K562 (cell line): ENCODE measurements around the gene RNASEH1. TPM values are rescaled to one million over a fixed set of nuclear protein-coding genes. Genes with fewer than 3 reads are reported as not detected.

Experiments
- BCL6 ChIP-seq: fragments of 250-450 bp; sonication (Bioruptor Pico); IDR thresholded peaks from 2 replicates; pipeline ENCODE4 v1.4.0; 2020
- BCOR ChIP-seq: fragments of 450-650 bp; IDR thresholded peaks from 2 replicates; pipeline ENCODE4 v1.6.1; 2016
- CHD1 ChIP-seq: fragments of 200-600 bp; sonication (generic); IDR thresholded peaks from one replicate; pipeline ENCODE4 v1.6.1; 2012; ENCODE audit warnings: mild to moderate bottlenecking, moderate library complexity, low read length, inconsistent platforms
- HNRNPLL ChIP-seq: fragments of 200-400 bp; formaldehyde crosslinking; IDR thresholded peaks from 2 replicates; pipeline ENCODE4 v1.6.1; 2017; ENCODE audit warnings: low read length, low read depth, mild to moderate bottlenecking; ENCODE audit not compliant: poor library complexity, severe bottlenecking
- MAZ ChIP-seq, 2 experiments: fragments of 450-650 bp in 1 of 2; sonication (generic) in 1 of 2; formaldehyde crosslinking; IDR thresholded peaks in 1 of 2; conservative IDR thresholded peaks in 1 of 2; 2 replicates each; pipeline versions ENCODE4 v1.4.0 to v1.5.0; 2020; ENCODE audit warnings: mild to moderate bottlenecking in 1 of 2, missing genetic modification reagents in 1 of 2
- NFATC3 ChIP-seq: fragments of 450-650 bp; IDR thresholded peaks from 2 replicates; pipeline ENCODE4 v1.6.1; 2017; ENCODE audit warnings: mild to moderate bottlenecking
- POLR2AphosphoS5 ChIP-seq: IDR thresholded peaks from 2 replicates; pipeline ENCODE4 v1.6.1; 2011; ENCODE audit warnings: mild to moderate bottlenecking, low read depth, low read length, moderate library complexity; ENCODE audit not compliant: control insufficient read depth, insufficient read depth
- POLR2B ChIP-seq: fragments of 450-650 bp; IDR thresholded peaks from 2 replicates; pipeline ENCODE4 v1.6.1; 2018; ENCODE audit warnings: low read depth; ENCODE audit not compliant: partially characterized antibody
- RAD21 ChIP-seq, 2 experiments: fragments of 250-450 bp in 1 of 2; fragments of 450-650 bp in 1 of 2; sonication (Bioruptor Pico) in 1 of 2; formaldehyde crosslinking in 1 of 2; IDR thresholded peaks in 1 of 2; conservative IDR thresholded peaks in 1 of 2; 2 replicates each; pipeline versions ENCODE4 v1.4.0 to v1.8.0; 2020 to 2022; ENCODE audit warnings: mild to moderate bottlenecking in 2 of 2, moderate library complexity in 1 of 2
- RFX5 ChIP-seq: IDR thresholded peaks from 2 replicates; pipeline ENCODE4 v1.6.1; 2011; ENCODE audit warnings: low read depth, mild to moderate bottlenecking, improper control_type of control experiment, low read length
- SP2 ChIP-seq: IDR thresholded peaks from 2 replicates; pipeline ENCODE4 v1.6.1; 2011; ENCODE audit warnings: mild to moderate bottlenecking, low read depth, low read length, moderate library complexity; ENCODE audit not compliant: poor library complexity, severe bottlenecking; ENCODE audit errors: extremely low read depth
- SRSF9 ChIP-seq: fragments of 200-400 bp; formaldehyde crosslinking; IDR thresholded peaks from 2 replicates; pipeline ENCODE4 v1.6.1; 2017; ENCODE audit warnings: low read depth, low read length, borderline replicate concordance
- THRAP3 ChIP-seq: fragments of 450-650 bp; IDR thresholded peaks from 2 replicates; pipeline ENCODE4 v1.6.1; 2016; ENCODE audit warnings: mild to moderate bottlenecking, inconsistent platforms, borderline replicate concordance
- XRCC4 ChIP-seq: IDR thresholded peaks from one replicate; pipeline ENCODE4 v1.6.1; 2011; ENCODE audit not compliant: insufficient read depth, insufficient read length; ENCODE audit errors: extremely low read depth
- ZNF165 ChIP-seq: fragments of 250-450 bp; sonication (Bioruptor Pico); IDR thresholded peaks from 2 replicates; pipeline ENCODE4 v1.4.0; 2020; ENCODE audit warnings: borderline replicate concordance
- ZNF197 ChIP-seq: fragments of 200-800 bp; sonication (Bioruptor generic); IDR thresholded peaks from 2 replicates; pipeline ENCODE4 v1.6.1; 2016; ENCODE audit warnings: low read depth, missing genetic modification characterization, missing compliant biosample characterization
- ZNF239 ChIP-seq: fragments of 250-450 bp; sonication (Bioruptor Pico); IDR thresholded peaks from 2 replicates; pipeline ENCODE4 v1.4.0; 2020; ENCODE audit warnings: mild to moderate bottlenecking
- ZNF324 ChIP-seq: fragments of 250-450 bp; sonication (Bioruptor Pico); IDR thresholded peaks from 2 replicates; pipeline ENCODE4 v1.4.0; 2020; ENCODE audit warnings: mild to moderate bottlenecking
- ZNF764 ChIP-seq: fragments of 250-450 bp; sonication (Bioruptor Pico); IDR thresholded peaks from 2 replicates; pipeline ENCODE4 v1.4.0; 2020; ENCODE audit warnings: low read depth, mild to moderate bottlenecking, moderate library complexity
- ZNF778 ChIP-seq: fragments of 450-650 bp; formaldehyde crosslinking; IDR thresholded peaks from 2 replicates; pipeline ENCODE4 v1.4.0; 2020; ENCODE audit warnings: mild to moderate bottlenecking, moderate library complexity
- polyA plus RNA-seq, 8 experiments: library from polyadenylated mRNA; depleted of rRNA in 4 of 8; stranded (reverse) in 5 of 8; unstranded in 3 of 8; fragments of >200 nt; fragmentation: Nextera tagmentation in 2 of 8; fragmentation: Illumina TruSeq in 1 of 8; extraction: Ambion mirVana in 2 of 8; extraction: Trizol in 1 of 8; gene quantifications; 2 replicates each; pipeline versions ENCODE4 v1.2.1 to v1.2.3, GENCODE V29; 2011 to 2014; ENCODE audit warnings: inconsistent platforms in 1 of 8, missing spikeins in 1 of 8
- total RNA-seq, 7 experiments: library from RNA; depleted of rRNA in 6 of 7; stranded (reverse); fragments of >200 nt in 6 of 7; fragmentation: Illumina TruSeq in 2 of 7; extraction: Trizol in 2 of 7; gene quantifications; 2 replicates each; pipeline versions ENCODE4 v1.2.1 to v1.2.3, GENCODE V29; 2011 to 2021; ENCODE audit warnings: low replicate concordance in 1 of 7
- TF ChIP-seq, protein P1 (sequence below): sonication (generic); formaldehyde crosslinking; IDR thresholded peaks from 2 replicates; pipeline ENCODE4 v1.9.0; 2022; ENCODE audit warnings: mild to moderate bottlenecking, missing genetic modification reagents

Gene RNASEH1
- total and polyA plus RNA-seq, 9 of the 15 experiments (the other 6 are each of a cell fraction or from before 2014, with no cell fraction given), result 25.7 to 47.5 (median 42.8) TPM

DNA sequence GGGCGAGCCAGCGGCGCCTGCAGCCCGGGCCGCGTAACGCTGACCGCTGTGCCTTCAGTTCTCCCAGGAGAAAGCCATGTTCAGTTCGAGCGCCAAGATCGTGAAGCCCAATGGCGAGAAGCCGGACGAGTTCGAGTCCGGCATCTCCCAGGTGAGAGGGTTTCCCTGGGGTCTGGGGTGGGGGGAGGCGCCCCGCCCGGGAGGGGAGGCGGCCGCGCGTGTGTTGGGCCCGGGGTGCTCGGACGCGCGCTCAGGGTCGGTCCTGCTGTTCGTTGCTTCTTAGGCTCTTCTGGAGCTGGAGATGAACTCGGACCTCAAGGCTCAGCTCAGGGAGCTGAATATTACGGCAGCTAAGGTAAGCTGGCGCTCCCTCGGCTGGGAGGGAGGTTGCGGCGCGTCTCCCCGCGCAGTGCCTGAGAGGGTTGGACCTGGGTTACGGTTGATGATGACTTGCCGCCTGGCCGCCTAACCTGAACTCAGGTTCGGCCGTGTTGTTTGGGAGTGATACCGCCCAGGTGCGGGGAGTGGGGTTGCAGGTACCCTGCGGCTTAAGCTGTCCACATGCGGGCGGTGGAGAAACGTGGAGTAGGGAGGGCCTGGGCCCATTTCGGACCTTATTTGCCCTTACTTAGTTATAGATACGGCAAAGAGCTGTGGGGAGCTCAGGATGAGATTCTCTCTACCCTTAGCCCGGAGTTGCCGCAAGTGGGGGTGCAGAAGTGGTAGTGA, 17.6 kb upstream of the RNASEH1 start (continued):
- TF ChIP-seq ZNF764 (CRISPR knock-in tag) (no peak), BCL6 (CRISPR knock-in tag) (no peak), NFATC3 (no peak), THRAP3 (no peak), ZNF197 (CRISPR knock-in tag) (no peak), ZNF239 (CRISPR knock-in tag) (no peak), ZNF324 (CRISPR knock-in tag) (0 out of 2 replicates have a peak, but pooled peaks have one; percentile 0), SRSF9 (no peak), ZNF778 (no peak), XRCC4 (no peak), RAD21 (CRISPR knock-in tag; conservative IDR thresholded peaks at IDR 0.05 in 1 of 2, IDR thresholded peaks at IDR 0.05 in 1 of 2) (0 out of 4 replicates have a peak, but pooled peaks of 1 of the 2 experiments have one; percentile 3), ZNF165 (CRISPR knock-in tag) (0 out of 2 replicates have a peak, but pooled peaks have one; percentile 30), BCOR (no peak; the same call in 1 of the 2 replicates), RFX5 (no peak), CHD1 (peak; percentile 97), POLR2B (peak; percentile 12), POLR2AphosphoS5 (no peak), MAZ (CRISPR knock-in tag; conservative IDR thresholded peaks at IDR 0.05 in 1 of 2, IDR thresholded peaks at IDR 0.05 in 1 of 2) (no peak; a peak in 1 of 4 replicates), HNRNPLL (peak; percentile 30), SP2 (no peak)
- TF ChIP-seq, protein P1, sequence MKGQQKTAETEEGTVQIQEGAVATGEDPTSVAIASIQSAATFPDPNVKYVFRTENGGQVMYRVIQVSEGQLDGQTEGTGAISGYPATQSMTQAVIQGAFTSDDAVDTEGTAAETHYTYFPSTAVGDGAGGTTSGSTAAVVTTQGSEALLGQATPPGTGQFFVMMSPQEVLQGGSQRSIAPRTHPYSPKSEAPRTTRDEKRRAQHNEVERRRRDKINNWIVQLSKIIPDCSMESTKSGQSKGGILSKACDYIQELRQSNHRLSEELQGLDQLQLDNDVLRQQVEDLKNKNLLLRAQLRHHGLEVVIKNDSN (CRISPR knock-in tag), result peak; percentile 39; the same call in 1 of the 2 replicates
